ENCODE results near the gene ADAM8. TPM values are rescaled to one million over a fixed set of nuclear protein-coding genes. Genes with fewer than 3 reads are reported as not detected.

The ADAM8 gene
- total RNA-seq, 2 donors from 2014 or later, result 3.7 to 5.5 TPM

DNA sequence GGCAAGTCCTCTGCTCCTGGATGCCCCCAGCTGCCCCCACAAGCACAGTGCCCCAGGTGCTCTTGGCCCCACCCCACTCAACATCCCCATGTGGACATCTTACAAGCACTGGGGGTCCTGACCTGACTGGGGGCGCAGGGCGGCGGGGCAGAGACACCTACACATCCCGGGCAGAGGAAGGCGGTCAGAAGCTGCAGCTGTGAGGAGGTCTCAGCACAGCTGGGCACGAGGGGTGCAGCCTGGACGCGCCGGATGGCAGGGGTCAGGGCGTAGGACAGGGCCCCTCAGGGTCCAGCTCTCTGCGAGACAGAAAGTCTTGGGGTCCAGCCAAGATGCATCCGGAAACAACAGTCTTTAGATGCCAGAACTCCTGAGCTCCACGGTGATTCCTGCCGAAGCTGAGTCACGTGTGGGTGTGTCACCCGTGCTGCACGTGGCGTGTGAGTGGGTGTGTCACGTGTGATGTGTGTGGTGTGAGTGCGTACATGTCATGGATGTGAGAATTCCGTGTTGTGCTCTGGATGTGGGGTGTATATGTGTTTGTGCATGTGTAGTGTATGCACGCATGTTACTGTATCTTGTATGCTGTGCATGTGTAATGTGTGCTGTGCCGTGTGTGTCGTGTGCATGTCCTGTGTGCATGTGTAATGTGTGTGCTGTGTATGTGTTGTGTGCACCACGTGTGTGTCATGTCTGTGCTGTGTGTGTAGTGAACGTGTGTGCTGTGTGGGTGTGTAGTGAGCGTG, 33.9 kb downstream of the ADAM8 start:
- Histone ChIP-seq H3K4me3 (ENCODE audit: low read length) (no peak overlapping the region), H3K4me1 (ENCODE audit: control insufficient read depth, insufficient read depth, low read length) (no peaks in the 10 kb centered on the region), H3K9me3 (ENCODE audit: control insufficient read depth, low read length) (no peaks in the 10 kb centered on the region), H3K9ac (ENCODE audit: extremely low read depth, low read length, poor library complexity, severe bottlenecking) (no peak overlapping the region), H3K27me3 (ENCODE audit: control insufficient read depth, insufficient read depth, low read length, poor library complexity, severe bottlenecking) (peaks cover 9% of the 10 kb centered on the region), H3K36me3 (ENCODE audit: control insufficient read depth, insufficient read depth, low read length) (no peaks in the 10 kb centered on the region), H3K27ac (ENCODE audit: low read depth, low read length) (no peak overlapping the region)
- Mint-ChIP-seq H3K4me1 (peaks cover 21% of the 10 kb centered on the region), H3K36me3 (ENCODE audit: low read depth) (peaks cover 14% of the 10 kb centered on the region), H3K4me3 (no peak overlapping the region), H3K27ac (no peak overlapping the region), H3K9me3 (no peaks in the 10 kb centered on the region), H3K27me3 (ENCODE audit: insufficient read depth) (peaks cover 6% of the 10 kb centered on the region)
- no peak for DNase-seq
- 94 to 96% methylated on average over 19 to 27 of the region's 27 CpGs for WGBS, 2 experiments (ENCODE audit: insufficient coverage in 1 of 2, insufficient read length in 1 of 2)
- TF ChIP-seq, protein P1, sequence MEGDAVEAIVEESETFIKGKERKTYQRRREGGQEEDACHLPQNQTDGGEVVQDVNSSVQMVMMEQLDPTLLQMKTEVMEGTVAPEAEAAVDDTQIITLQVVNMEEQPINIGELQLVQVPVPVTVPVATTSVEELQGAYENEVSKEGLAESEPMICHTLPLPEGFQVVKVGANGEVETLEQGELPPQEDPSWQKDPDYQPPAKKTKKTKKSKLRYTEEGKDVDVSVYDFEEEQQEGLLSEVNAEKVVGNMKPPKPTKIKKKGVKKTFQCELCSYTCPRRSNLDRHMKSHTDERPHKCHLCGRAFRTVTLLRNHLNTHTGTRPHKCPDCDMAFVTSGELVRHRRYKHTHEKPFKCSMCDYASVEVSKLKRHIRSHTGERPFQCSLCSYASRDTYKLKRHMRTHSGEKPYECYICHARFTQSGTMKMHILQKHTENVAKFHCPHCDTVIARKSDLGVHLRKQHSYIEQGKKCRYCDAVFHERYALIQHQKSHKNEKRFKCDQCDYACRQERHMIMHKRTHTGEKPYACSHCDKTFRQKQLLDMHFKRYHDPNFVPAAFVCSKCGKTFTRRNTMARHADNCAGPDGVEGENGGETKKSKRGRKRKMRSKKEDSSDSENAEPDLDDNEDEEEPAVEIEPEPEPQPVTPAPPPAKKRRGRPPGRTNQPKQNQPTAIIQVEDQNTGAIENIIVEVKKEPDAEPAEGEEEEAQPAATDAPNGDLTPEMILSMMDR (conservative IDR thresholded peaks at IDR 0.05), result no peak

DNA sequence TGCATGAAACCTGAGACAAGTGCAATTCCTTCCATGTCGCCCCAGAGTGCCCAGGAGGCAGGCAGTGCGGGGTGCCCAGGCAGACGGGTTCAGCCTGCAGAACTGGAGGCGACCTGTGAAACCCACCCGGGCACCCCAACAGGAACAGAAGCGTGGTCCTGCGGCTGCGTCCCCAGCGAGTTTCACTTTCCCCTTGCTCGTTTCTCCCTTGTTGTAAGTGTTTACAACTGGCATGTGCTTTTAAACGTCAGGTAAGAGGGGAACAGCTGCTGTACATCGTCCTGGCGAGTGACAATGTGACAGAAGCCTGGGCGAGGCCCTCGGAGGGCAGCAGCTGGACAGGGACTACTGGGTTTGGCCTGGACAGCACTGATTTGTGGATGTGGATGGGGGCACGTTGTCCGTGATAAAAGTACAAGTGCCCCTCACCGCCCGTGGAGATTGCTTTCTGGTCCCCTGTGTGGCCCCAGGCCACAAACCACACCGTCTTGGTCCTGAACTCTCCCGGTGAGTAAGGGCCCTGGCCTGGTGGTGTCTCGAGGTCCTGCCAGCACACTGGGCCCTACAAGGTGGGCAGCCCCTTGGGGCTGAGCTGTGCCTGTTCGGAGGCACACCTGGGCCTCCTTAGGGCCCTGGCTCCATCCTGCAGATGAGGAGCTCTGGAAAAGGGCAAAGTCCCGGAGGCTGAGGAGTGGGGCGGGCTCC, 35.0 kb downstream of the ADAM8 start:
- Histone ChIP-seq H3K9ac (ENCODE audit: extremely low read depth, low read length, poor library complexity, severe bottlenecking) (no peak overlapping the region), H3K4me1 (ENCODE audit: control insufficient read depth, insufficient read depth, low read length) (no peaks in the 10 kb centered on the region), H3K9me3 (ENCODE audit: control insufficient read depth, low read length) (no peaks in the 10 kb centered on the region), H3K27me3 (ENCODE audit: control insufficient read depth, insufficient read depth, low read length, poor library complexity, severe bottlenecking) (peaks cover 18% of the 10 kb centered on the region), H3K4me3 (ENCODE audit: low read length) (no peak overlapping the region), H3K27ac (ENCODE audit: low read depth, low read length) (no peak overlapping the region), H3K36me3 (ENCODE audit: control insufficient read depth, insufficient read depth, low read length) (no peaks in the 10 kb centered on the region)
- Mint-ChIP-seq H3K9me3 (no peaks in the 10 kb centered on the region), H3K36me3 (ENCODE audit: low read depth) (peaks cover 14% of the 10 kb centered on the region), H3K4me1 (peaks cover 16% of the 10 kb centered on the region), H3K4me3 (no peak overlapping the region), H3K27me3 (ENCODE audit: insufficient read depth) (peaks cover 9% of the 10 kb centered on the region), H3K27ac (no peak overlapping the region)
- no peak for DNase-seq
- TF ChIP-seq, protein P1 (conservative IDR thresholded peaks at IDR 0.05), result no peak
- 92 to 94% methylated on average over 21 to 25 of the region's 25 CpGs for WGBS, 2 experiments (ENCODE audit: insufficient coverage in 1 of 2, insufficient read length in 1 of 2)

DNA sequence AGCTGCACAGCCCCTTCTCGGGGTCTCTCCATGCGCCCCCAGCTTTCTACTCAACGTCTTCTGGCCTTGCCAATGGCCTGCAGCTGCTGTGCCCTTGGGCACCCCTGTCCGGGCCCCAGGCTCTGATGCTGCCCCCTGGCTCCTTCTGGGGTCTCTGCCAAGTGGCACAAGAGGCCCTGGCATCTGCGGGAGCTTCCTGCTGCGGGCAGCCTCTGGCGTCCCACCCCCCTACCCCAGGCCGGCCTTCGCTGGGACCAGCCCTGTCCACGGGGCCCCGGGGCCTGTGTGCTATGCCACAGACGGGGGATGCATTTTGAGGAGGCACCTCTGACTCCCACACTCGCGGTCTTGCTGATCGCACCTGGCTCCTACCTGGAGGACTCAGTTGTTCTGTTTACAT, 36.7 kb downstream of the ADAM8 start:
- H3K4me3 ChIP-seq (ENCODE audit: low read length), result no peak overlapping the region
- Mint-ChIP-seq H3K36me3 (ENCODE audit: low read depth) (peaks cover 14% of the 10 kb centered on the region), H3K9me3 (no peaks in the 10 kb centered on the region), H3K27me3 (ENCODE audit: insufficient read depth) (peaks cover 23% of the 10 kb centered on the region), H3K4me1 (peaks cover 12% of the 10 kb centered on the region), H3K4me3 (no peak overlapping the region), H3K27ac (no peak overlapping the region)
- H3K4me1 ChIP-seq (ENCODE audit: control insufficient read depth, insufficient read depth, low read length), result no peaks in the 10 kb centered on the region
- H3K9me3 ChIP-seq (ENCODE audit: control insufficient read depth, low read length), result no peaks in the 10 kb centered on the region
- peaks cover 35% of the 10 kb centered on the region for H3K27me3 ChIP-seq (ENCODE audit: control insufficient read depth, insufficient read depth, low read length, poor library complexity, severe bottlenecking)
- DNase-seq, result no peak
- H3K36me3 ChIP-seq (ENCODE audit: control insufficient read depth, insufficient read depth, low read length), result no peaks in the 10 kb centered on the region
- TF ChIP-seq, protein P1 (conservative IDR thresholded peaks at IDR 0.05), result no peak
- no peak overlapping the region for H3K9ac ChIP-seq (ENCODE audit: extremely low read depth, low read length, poor library complexity, severe bottlenecking)
- no peak overlapping the region for H3K27ac ChIP-seq (ENCODE audit: low read depth, low read length)
- 95 to 100% methylated on average over 6 to 15 of the region's 15 CpGs for WGBS, 2 experiments (ENCODE audit: insufficient coverage in 1 of 2, insufficient read length in 1 of 2)
